GM19324 (cell line): ENCODE measurements around the gene SLC2A3.
"Not testable (repeated sequence)": the region's sequence is repeated elsewhere in the genome, so short reads cannot be mapped to it uniquely, and the experiment has no call there.

Experiments
- ATAC-seq: cut with Tn5 transposase; IDR thresholded peaks from one replicate; pipeline ENCODE4 v1.9.1; 2021; ENCODE audit warnings: mild to moderate bottlenecking, moderate library complexity; ENCODE audit not compliant: unreplicated experiment, low FRiP score

SLC2A3 gene

GRCh38 chr12:7935590-7936581 lies at the start of gene SLC2A3:
SLC2A3 (minus strand) TSS chr12:7936187; CDS start chr12:7936034, 153 bp downstream.
- ATAC-seq = no peak

GRCh38 chr12:7984900-7985299 lies 48.9 kb upstream of the SLC2A3 start:
- ATAC-seq = no peak

GRCh38 chr12:7983460-7983859 lies 47.5 kb upstream of the SLC2A3 start:
- ATAC-seq = not testable (repeated sequence)

- ATAC-seq = not testable (repeated sequence)
Observed at GRCh38 chr12:7983019-7983418, 47.0 kb upstream of the SLC2A3 start.

- ATAC-seq = not testable (repeated sequence)
Observed at GRCh38 chr12:7982332-7982735, 46.3 kb upstream of the SLC2A3 start.

- no peak for ATAC-seq
Observed at GRCh38 chr12:7981446-7981845, 45.5 kb upstream of the SLC2A3 start.

- ATAC-seq = not testable (repeated sequence)
Observed at GRCh38 chr12:7977351-7978124, 41.6 kb upstream of the SLC2A3 start.

GRCh38 chr12:7973457-7973825 lies 37.5 kb upstream of the SLC2A3 start:
- ATAC-seq = no peak

- no peak for ATAC-seq
Observed at GRCh38 chr12:7972734-7973456, 36.9 kb upstream of the SLC2A3 start.

- not testable (repeated sequence) for ATAC-seq
Observed at GRCh38 chr12:7972269-7972668, 36.3 kb upstream of the SLC2A3 start.

GRCh38 chr12:7971765-7972164 lies 35.8 kb upstream of the SLC2A3 start:
- ATAC-seq = not testable (repeated sequence)

GRCh38 chr12:7970475-7971252 lies 34.7 kb upstream of the SLC2A3 start:
- ATAC-seq = peak; percentile 95

GRCh38 chr12:7966563-7966962 lies 30.6 kb upstream of the SLC2A3 start:
- ATAC-seq = no peak

- not testable (repeated sequence) for ATAC-seq
Observed at GRCh38 chr12:7964669-7965068, 28.7 kb upstream of the SLC2A3 start.

- ATAC-seq = no peak
Observed at GRCh38 chr12:7961395-7962178, 25.6 kb upstream of the SLC2A3 start.

GRCh38 chr12:7959701-7960121 lies 23.7 kb upstream of the SLC2A3 start:
- ATAC-seq = peak; percentile 45

GRCh38 chr12:7959278-7959677 lies 23.3 kb upstream of the SLC2A3 start:
- ATAC-seq = no peak

- not testable (repeated sequence) for ATAC-seq
Observed at GRCh38 chr12:7954877-7955276, 18.9 kb upstream of the SLC2A3 start.

- ATAC-seq = not testable (repeated sequence)
Observed at GRCh38 chr12:7954418-7954817, 18.4 kb upstream of the SLC2A3 start.
